ENCODE measurements around the gene OSBPL5.

- TF ChIP-seq CTCF (conservative IDR thresholded peaks at IDR 0.05; ENCODE audit: low read depth, low read length) (no peak), RFX5 (IDR thresholded peaks at IDR 0.05; ENCODE audit: low read depth, low read length) (no peak), CEBPB (IDR thresholded peaks at IDR 0.05; ENCODE audit: low read depth, low read length) (no peak), MXI1 (IDR thresholded peaks at IDR 0.05; ENCODE audit: borderline replicate concordance, low read depth, low read length) (no peak), RCOR1 (IDR thresholded peaks at IDR 0.05; ENCODE audit: insufficient replicate concordance, low read length) (no peak), POLR2A (IDR thresholded peaks at IDR 0.05; ENCODE audit: low read depth, low read length) (no peak), MAZ (IDR thresholded peaks at IDR 0.05; ENCODE audit: borderline replicate concordance, low read depth, low read length) (no peak), BHLHE40 (IDR thresholded peaks at IDR 0.05; ENCODE audit: low read depth, low read length) (no peak), USF2 (IDR thresholded peaks at IDR 0.05; ENCODE audit: low read depth, low read length) (no peak), MAFK (IDR thresholded peaks at IDR 0.05; ENCODE audit: low read depth, low read length) (no peak), RAD21 (IDR thresholded peaks at IDR 0.05; ENCODE audit: low read length) (no peak), ELK1 (IDR thresholded peaks at IDR 0.05; ENCODE audit: borderline replicate concordance, low read depth, low read length) (no peak)
Observed at GRCh38 chr11:3132831-3133260, 32.3 kb downstream of the OSBPL5 start.

Measured in IMR-90 (cell line).